ENCODE measurements around the gene HRC.
"Not testable (repeated sequence)": the region's sequence is repeated elsewhere in the genome, so short reads cannot be mapped to it uniquely, and the experiment has no call there.

Gene HRC

GRCh38 chr19:49132974-49133609 is 22.1 kb downstream of the HRC start:
- no peak for DNase-seq

GRCh38 chr19:49130325-49130724 is 24.9 kb downstream of the HRC start:
- no peak for DNase-seq

- DNase-seq = no peak
Observed at GRCh38 chr19:49129238-49129583, 26.0 kb downstream of the HRC start.

GRCh38 chr19:49128545-49129237 is 26.5 kb downstream of the HRC start:
- no peak for DNase-seq

- DNase-seq = peak; percentile 92 to 97
Observed at GRCh38 chr19:49127674-49128544, 27.3 kb downstream of the HRC start.

- not testable (repeated sequence) for DNase-seq
Observed at GRCh38 chr19:49127225-49127624, 28.0 kb downstream of the HRC start.

GRCh38 chr19:49126575-49126974 is 28.6 kb downstream of the HRC start:
- no peak for DNase-seq

GRCh38 chr19:49125025-49125731 is 30.0 kb downstream of the HRC start:
- DNase-seq = no peak

- not testable (repeated sequence) for DNase-seq
Observed at GRCh38 chr19:49123285-49123684, 31.9 kb downstream of the HRC start.

GRCh38 chr19:49121841-49122240 is 33.4 kb downstream of the HRC start:
- not testable (repeated sequence) for DNase-seq

- DNase-seq = no peak
Observed at GRCh38 chr19:49120868-49121267, 34.3 kb downstream of the HRC start.

GRCh38 chr19:49120325-49120683 is 34.9 kb downstream of the HRC start:
- DNase-seq = no peak

GRCh38 chr19:49119411-49120324 is 35.5 kb downstream of the HRC start, which contains the start of gene PPFIA3:
PPFIA3 (plus strand) TSS chr19:49119544; CDS start chr19:49127874, 8,330 bp downstream.
- peak in 1 of 2 donors; percentile 27 for DNase-seq

- DNase-seq = peak; percentile 95 to 97
Observed at GRCh38 chr19:49118565-49119410, 36.4 kb downstream of the HRC start, which contains the start of gene C19orf73. C19orf73 (minus strand) TSS chr19:49119143; CDS start chr19:49119022, 121 bp downstream.

- no peak for DNase-seq
Observed at GRCh38 chr19:49117677-49118564, 37.3 kb downstream of the HRC start.

- DNase-seq = no peak
Observed at GRCh38 chr19:49116544-49116943, 38.7 kb downstream of the HRC start.

GRCh38 chr19:49114630-49115363 is 40.4 kb downstream of the HRC start:
- peak; percentile 56 to 63 for DNase-seq

- DNase-seq = peak; percentile 8 to 60
Observed at GRCh38 chr19:49113762-49114629, 41.2 kb downstream of the HRC start, which contains the start of gene LIN7B. LIN7B (plus strand) TSS chr19:49114370; CDS start chr19:49114405, 35 bp downstream.

Data from hippocampal formation (tissue), 2 donors.